KOPT-K1 (cell line): ENCODE data around the gene FUT3.
"Not testable (repeated sequence)": the region's sequence is repeated elsewhere in the genome, so short reads cannot be mapped to it uniquely, and the experiment has no call there.

Source experiments
- H3K27ac ChIP-seq: fragments of 200-600 bp; sonication (generic); 2 replicates; pipeline ENCODE4 v1.5.1; 2016; ENCODE audit warnings: antibody characterized with exemption, mild to moderate bottlenecking, low read depth, low read length; ENCODE audit not compliant: poor library complexity, severe bottlenecking
- H3K36me3 ChIP-seq: fragments of 200-600 bp; sonication (generic); 2 replicates; pipeline ENCODE4 v1.5.1; 2017; ENCODE audit warnings: antibody characterized with exemption, mild to moderate bottlenecking, low read length, moderate library complexity; ENCODE audit not compliant: insufficient read depth
- H3K9me3 ChIP-seq: fragments of 200-600 bp; sonication (generic); 2 replicates; pipeline ENCODE4 v1.5.1; 2017; ENCODE audit warnings: antibody characterized with exemption, low read length, mild to moderate bottlenecking; ENCODE audit not compliant: insufficient read depth, poor library complexity, severe bottlenecking

Gene FUT3

GRCh38 chr19:5843295-5843927, 7.8 kb downstream of the FUT3 start:
- Histone ChIP-seq H3K27ac (no peak overlapping the region), H3K36me3 (no peaks in the 10 kb centered on the region), H3K9me3 (no peaks in the 10 kb centered on the region)

- H3K27ac ChIP-seq, H3K9me3 ChIP-seq, H3K36me3 ChIP-seq: not testable (repeated sequence)
Observed at GRCh38 chr19:5841735-5842111, 9.5 kb downstream of the FUT3 start.

- no peaks in the 10 kb centered on the region for H3K36me3 ChIP-seq
- no peak within 1 kb of the TSS for H3K27ac ChIP-seq
- no peaks in the 10 kb centered on the region for H3K9me3 ChIP-seq
Observed at GRCh38 chr19:5839065-5840017, 11.9 kb downstream of the FUT3 start, which contains the start of gene FUT6. FUT6 (minus strand) TSS chr19:5839702; CDS start chr19:5832567, 7,135 bp downstream.

GRCh38 chr19:5838353-5839064, 12.7 kb downstream of the FUT3 start:
- Histone ChIP-seq H3K36me3 (no peaks in the 10 kb centered on the region), H3K27ac (no peak overlapping the region), H3K9me3 (no peaks in the 10 kb centered on the region)

- no peaks in the 10 kb centered on the region for H3K9me3 ChIP-seq
- H3K36me3 ChIP-seq, result no peaks in the 10 kb centered on the region
- H3K27ac ChIP-seq, result no peak overlapping the region
Observed at GRCh38 chr19:5837761-5838352, 13.4 kb downstream of the FUT3 start.

- Histone ChIP-seq H3K36me3 (no peaks in the 10 kb centered on the region), H3K9me3 (no peaks in the 10 kb centered on the region), H3K27ac (no peak overlapping the region)
Observed at GRCh38 chr19:5832527-5833216, 18.6 kb downstream of the FUT3 start.

GRCh38 chr19:5832061-5832460, 19.2 kb downstream of the FUT3 start:
- Histone ChIP-seq H3K9me3 (no peaks in the 10 kb centered on the region), H3K27ac (no peak overlapping the region), H3K36me3 (no peaks in the 10 kb centered on the region)

GRCh38 chr19:5831159-5831558, 20.1 kb downstream of the FUT3 start:
- Histone ChIP-seq H3K9me3 (no peaks in the 10 kb centered on the region), H3K27ac (no peak overlapping the region)

GRCh38 chr19:5829567-5830310, 21.5 kb downstream of the FUT3 start:
- Histone ChIP-seq H3K36me3 (no peaks in the 10 kb centered on the region), H3K27ac (no peak overlapping the region), H3K9me3 (no peaks in the 10 kb centered on the region)

More at GRCh38 chr19:5831159-5831558, 20.1 kb downstream of the FUT3 start:
- H3K36me3 ChIP-seq, result no peaks in the 10 kb centered on the region

GRCh38 chr19:5828661-5829566, 22.3 kb downstream of the FUT3 start:
- Histone ChIP-seq H3K36me3 (no peaks in the 10 kb centered on the region), H3K27ac (peak overlapping the region; percentile 69), H3K9me3 (no peaks in the 10 kb centered on the region)

GRCh38 chr19:5827891-5828660, 23.2 kb downstream of the FUT3 start:
- H3K36me3 ChIP-seq, result no peaks in the 10 kb centered on the region
- no peaks in the 10 kb centered on the region for H3K9me3 ChIP-seq
- H3K27ac ChIP-seq, result peak overlapping the region; percentile 69

GRCh38 chr19:5827342-5827890, 23.8 kb downstream of the FUT3 start:
- H3K27ac ChIP-seq, result peak overlapping the region; percentile 69
- H3K9me3 ChIP-seq, result no peaks in the 10 kb centered on the region
- H3K36me3 ChIP-seq, result no peaks in the 10 kb centered on the region
